Measurements from ENCODE around the gene CAMTA1.

CAMTA1 gene

DNA sequence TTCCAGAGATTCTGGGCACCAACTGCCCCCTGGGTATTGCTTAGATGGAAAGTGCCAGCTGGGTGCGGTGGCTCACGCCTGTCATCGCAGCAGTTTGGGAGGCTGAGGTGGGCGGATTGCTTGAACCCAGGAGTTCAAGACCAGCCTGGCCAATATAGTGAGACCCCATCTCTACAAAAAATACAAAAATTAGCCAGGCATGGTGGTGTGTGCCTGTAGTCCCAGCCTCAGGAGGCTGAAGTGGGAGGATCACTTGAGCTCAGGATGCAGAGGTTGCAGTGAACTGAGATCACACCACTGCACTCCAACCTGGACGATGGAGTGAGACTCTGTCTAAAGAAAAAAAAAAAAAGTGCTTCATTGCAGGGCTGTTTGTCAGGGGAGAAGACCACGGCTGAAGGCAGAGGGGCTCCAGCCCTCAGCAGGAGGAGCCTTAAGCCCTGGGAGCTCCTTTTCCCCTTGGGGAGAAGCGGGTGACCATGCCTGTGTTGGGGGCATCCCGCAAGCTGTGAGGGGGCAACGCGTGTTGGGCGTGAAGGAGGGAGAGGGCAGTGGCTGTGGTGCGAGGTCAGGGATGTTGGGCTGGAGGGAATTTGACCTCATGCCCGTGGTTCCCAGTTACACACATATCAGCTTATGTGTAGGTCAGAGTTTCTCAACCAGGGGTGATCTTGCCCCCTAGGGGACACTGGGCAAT lies 854.3 kb downstream of the CAMTA1 start:
- no peak for DNase-seq

DNA sequence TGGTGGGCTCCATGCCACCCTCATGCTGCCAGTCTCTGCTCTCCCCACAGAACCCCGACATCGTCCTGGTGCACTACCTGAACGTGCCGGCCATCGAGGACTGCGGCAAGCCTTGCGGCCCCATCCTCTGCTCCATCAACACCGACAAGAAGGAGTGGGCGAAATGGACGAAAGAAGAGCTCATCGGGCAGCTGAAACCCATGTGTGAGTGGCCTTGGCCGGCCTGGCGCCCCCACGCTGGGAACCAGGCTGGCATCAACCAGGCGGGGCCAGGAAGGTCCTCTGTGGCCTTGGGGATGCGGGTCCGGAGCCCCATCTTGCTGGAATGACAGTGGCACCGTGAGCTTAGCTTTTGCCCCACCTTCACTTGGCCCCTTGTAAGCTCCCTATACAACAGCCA lies 855.1 kb downstream of the CAMTA1 start:
- DNase-seq, result no peak

DNA sequence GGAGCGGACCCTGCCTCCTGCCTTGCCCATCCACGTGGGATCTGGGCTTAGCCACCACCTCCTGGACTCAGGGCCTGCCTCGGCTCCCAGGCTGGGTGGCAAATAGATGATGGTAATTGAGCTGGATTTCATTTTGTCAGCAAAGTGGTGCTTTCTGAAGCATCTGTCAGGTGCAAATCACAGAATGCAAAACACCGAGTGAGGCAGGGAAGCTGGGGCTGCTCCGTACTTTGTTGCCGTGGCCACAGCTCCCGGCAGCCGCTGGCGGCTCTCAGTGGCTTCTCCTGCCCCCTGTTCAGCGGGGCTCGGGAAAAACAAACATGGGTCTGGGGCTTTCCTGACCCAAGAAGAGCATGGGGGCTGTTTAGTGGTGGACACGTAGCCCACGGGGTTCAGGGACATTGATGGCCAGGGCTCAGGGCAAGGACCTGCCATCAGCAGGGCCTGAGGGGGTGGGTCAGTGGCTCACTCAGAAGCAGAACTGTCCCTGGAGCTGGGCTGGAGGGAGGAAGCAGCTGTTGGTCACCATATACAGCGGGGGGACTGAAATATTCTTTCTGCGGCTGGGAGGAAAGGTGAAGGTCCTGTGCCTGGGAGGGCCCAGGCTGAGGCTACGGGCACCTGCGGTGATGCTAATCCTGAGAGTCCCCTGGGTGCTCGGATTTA lies 855.8 kb downstream of the CAMTA1 start:
- DNase-seq, result no peak

DNA sequence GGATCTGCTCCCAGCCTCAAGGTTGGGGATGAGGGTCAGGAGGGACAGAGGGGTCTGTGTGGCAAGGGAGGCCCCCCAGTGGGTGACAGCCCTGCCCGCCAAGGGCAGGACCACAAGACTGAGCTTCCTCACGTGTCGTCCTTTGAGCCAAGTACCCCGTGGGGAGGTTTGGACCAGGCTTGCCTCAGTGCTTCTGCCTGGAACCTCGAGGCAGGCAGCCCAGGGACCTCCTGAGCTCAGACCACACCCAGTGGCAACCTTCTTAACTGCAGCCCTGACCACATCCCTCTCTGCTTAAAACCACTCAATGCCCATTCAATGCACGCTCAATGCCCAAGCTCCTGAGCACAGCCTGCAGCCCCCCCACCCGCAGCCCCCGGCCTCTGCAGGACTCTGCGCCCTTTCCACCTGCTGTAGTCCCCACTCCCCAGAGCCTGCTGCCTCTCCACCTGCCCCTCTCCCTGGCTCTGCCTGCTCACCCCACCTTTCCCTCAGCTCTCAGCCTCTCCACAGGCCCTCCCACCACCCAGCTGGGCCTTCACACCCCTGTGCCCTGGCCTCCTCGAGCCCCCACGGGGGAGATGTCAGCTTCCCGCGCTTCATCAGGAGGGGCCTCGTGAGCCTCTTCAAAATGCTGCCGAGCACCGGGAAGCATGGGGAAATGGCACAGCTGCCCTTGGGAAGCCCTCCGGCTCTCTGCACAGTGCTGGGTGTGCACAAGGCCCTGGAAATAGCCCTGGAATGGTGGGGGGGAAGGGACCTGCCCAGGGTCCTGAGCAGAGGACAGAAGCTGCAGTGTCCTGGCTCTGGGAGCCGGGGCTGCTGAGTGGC lies 856.5 kb downstream of the CAMTA1 start:
- DNase-seq, result no peak

DNA sequence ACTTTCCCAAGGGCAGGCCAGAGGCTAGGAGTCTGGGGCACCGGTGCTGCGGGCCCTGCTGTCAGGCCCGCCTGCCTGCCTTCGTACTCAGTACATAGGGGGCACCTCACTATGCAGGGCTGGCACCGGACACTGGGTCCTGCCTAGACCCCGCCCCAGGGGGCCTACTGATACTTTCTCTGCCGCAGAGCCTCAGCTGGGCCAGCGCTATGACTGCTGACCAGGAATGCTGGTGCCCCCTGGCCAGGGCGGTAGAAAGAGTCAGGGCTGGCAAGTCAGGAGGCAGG lies 857.1 kb downstream of the CAMTA1 start:
- no peak for DNase-seq

DNA sequence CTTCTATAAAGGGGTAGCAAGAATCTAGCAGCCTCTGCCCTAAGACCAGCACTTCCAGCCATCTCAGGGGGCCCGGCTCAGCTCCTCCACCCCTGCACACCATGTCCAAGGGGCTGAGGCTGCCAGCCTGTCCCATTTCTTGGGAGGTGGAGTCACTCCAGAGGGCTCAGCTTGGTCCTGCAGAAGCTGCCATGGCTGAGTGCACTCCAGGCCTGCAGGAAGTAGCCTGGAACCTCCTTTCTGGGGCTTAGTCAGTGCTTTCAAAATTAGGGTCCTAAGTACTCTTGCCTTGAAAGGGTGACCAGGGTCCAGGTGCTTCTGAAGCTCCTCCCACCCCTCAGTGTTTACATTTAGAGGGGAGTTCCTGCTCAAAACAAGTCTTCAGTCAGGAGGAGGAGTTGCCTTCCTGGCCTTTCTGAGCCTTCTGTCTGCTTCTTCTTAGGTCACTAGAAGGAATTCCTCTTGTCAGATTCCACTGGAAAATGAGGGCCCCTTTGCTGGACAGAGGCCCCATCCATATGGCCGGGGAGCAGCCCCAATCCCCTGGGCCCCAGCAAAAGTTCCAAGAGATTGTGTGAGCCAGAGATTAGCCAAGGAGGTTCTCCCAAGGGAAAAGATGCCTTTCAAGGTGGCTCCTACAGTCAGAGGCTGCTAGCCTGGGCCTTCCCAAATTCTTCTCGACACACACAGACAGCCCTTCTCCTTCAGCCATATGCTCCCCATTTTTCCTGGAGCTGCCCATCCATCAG lies 857.7 kb downstream of the CAMTA1 start:
- no peak for DNase-seq

DNA sequence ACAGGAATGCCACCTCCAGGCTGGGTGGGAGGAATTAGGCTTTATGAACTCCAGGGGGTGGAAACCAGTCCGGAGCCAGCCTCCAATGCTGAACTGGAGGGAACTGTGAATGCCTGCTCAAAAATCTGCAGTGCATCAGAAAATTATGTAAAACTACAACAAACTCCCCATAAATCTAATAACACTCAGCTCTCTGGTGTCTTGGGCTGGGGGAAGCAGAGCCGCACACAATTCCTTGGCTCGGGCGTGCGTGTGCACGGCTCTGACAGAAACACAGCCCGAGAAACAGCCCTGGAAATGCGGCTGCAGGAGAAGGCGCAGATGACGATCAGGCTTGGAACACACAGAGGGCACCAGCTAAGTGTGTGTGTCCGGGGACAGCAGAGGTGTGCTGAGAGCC lies 858.3 kb downstream of the CAMTA1 start:
- DNase-seq, result peak; percentile 57

DNA sequence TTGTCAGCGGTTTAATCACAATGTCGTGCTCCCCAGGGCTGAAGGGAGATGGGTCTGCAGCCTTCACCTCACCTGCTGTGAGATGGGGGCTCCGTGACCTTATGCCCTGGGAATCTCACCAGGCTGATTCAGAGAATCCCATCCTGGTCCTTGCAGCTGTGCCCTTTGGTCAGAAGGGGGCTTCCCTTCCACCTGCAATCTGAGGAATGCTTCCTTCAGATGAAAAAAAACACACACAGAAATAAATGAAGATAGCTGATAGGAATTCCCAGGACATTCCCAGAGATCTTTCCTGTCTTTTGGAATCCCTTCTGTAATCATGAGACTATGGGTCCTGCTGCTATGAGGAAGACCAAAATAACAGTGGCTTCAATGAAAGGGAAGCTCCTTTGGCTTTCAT lies 858.8 kb downstream of the CAMTA1 start:
- no peak for DNase-seq

DNA sequence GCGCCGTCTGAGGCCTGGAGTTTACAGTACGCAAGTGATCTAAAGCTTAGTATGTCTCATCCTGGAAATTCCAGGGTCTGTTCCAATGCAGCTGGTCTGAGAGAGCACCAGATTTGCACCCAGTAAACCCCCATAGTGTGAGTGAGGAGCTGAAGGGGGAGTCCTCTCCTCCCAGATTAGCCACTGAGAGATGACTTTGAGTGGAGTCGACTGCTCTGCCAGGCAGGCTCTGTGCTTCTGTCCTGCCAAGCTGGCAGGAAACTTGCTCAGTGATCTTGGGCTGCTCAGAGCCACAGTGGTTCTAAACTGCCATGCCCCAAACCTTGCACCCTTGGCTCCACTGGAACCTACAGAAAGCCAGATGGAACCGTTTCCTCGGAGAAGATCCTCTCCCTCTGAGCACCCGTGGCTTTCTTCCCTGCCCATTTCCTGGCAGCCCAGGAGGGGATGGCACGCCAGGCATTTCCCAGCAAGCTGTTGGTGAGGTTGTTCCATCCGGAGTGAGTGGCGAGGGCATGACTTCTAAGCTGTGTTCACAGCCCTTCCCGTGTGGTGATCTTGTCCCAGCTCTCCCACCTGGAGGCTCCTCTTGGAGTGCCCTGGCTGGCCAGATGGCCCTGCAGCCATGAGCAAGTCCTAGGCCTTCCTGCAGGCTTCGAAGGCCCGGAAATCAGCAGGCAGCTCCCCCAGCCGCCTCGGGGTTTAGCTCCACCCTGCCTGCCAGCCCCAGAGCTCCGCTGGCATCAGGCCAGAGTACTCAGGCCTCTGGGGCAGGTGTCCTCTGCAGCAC lies 859.9 kb downstream of the CAMTA1 start:
- no peak for DNase-seq

DNA sequence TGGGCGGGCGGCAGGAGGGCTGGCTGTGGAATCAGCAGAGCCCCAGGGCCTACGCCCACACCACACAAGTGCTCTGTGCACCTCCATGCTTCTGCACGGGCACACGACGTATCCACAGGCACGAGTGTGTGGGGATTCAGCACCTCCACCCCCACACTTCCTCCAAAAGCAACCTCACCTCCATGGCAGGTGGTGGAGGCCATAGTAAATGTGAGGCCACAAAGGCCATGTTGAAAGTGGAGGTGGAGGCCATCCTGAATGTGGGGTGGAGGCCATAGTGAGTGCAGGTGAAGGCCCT lies 860.4 kb downstream of the CAMTA1 start:
- no peak for DNase-seq

DNA sequence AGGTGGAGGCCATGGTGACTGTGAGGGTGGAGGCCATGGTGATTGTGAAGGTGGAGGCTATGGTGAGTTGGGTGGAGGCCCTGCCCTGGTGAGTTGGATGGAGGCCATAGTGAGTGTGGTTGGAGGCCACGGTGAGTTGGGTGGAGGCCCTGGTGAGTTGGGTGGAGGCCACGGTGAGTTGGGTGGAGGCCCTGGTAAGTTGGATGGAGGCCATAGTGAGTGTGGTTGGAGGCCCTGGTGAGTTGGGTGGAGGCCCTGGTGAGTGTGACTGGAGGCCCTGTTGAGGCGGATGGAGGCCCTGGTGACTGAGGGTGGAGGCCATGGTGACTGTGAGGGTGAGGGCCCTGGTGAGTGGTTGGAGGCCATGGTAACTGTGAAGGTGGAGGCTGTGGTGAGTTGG lies 860.9 kb downstream of the CAMTA1 start:
- DNase-seq, result no peak

DNA sequence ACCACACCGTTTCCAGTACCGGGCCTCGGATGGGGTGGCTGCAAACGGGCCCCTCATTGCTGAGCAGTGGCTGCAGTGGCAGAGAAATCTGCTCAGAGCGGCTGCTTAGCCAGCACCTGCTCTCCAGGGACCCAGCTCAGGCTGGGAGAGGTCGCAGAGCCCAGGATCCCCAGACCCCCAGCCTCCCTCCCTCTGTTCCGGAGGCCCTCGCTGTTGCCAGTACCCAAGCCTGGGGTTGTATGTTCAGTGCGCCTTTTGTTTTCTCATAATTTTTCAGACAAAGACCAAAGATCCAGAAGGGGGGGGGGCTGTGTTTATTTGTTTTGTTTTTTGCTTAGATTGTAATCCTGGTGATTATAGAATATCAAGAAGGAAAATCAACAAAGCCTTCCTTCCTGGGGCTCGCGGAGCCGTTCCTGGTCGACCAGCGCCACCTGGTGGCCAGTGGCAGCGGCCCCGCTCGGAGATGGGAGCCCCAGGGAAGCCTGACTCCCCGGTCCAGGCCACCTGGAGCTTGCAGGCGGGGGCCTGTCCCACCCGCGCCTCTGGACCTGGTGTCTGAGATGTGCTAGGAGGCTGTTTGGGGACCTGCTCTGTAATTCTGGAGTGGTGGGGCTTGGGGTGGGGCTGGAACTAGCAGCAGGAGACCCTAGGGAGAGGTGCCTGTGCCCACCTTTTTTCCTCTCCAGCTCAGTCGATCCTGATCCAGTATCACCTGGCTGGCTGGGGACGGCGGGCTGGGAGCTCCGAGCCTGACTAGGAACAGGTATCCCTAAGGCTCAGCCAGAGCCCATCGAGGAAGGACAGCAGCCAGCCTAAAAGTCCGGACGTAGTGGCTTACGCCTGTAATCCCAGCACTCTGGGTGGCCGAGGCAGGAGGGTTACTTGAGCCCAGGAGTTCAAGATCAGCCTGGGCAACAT lies 862.0 kb downstream of the CAMTA1 start:
- DNase-seq, result peak; percentile 83

DNA sequence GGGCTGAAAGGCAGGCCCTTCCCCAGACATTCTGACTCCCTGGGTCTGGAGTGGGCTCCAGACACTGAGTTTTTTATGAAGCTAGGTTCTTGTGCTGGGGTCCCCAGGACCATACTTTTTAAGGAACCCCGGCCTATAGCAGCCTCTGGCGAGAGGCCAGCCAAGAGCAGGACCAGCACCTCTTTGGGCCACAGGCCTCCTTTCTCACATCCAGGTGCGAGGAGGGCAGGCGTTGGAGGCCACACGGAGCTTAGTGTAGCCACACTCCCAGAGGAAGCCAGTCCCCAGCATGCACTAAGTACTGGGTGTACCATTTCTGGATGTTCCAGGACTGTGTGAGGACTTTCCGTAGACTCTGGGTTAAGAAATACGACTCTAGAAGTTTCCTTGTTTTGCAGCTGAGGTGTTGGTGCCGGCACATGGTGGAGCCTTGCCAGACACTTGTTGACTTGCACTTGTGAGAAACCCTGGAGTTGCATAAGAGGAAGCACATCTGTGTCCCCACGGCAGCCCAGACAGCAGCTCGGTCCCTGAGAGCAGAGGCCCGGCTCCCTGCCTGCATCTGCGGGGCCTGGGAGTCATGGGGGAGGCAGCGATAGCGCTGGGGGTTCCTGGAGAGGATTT lies 863.6 kb downstream of the CAMTA1 start:
- no peak for DNase-seq

DNA sequence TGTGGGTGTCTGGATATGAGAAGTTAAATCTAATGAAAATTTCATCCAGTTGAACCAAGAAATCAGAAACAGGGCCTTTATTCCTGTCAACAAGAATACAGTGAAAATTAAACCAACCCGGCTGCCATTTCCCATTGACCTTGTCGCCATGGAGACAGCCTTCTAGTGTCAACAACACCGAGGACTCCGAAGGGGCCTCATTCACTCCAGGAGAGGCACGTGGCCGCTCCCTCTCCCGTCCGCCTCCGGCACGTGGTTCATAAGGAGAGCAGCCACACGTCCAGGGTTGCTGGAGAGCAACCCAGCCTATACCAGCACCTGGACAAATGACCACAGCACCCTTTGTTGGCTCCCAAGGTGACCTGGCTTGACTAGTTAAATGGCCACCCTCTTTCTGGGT lies 865.5 kb downstream of the CAMTA1 start:
- no peak for DNase-seq

DNA sequence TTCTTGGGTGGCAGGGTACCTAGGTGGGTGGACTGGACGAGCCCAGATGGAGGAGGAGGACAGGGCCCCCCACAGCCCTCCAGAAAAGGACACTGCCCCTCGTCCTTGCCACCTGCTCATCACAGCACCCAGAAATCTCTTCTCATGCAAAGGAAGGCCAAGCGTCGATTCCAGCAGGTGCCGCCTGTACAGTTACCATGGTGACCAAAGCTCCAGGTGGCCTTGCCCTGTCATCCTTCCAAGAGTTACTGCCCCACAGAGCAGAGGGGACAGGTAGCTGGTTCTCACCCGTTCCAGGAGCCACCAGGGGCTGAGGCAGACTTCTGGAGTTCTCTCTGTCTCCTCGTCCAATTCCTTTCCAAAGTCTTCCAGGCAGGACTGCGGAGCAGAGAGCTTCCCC lies 865.9 kb downstream of the CAMTA1 start:
- no peak for DNase-seq

DNA sequence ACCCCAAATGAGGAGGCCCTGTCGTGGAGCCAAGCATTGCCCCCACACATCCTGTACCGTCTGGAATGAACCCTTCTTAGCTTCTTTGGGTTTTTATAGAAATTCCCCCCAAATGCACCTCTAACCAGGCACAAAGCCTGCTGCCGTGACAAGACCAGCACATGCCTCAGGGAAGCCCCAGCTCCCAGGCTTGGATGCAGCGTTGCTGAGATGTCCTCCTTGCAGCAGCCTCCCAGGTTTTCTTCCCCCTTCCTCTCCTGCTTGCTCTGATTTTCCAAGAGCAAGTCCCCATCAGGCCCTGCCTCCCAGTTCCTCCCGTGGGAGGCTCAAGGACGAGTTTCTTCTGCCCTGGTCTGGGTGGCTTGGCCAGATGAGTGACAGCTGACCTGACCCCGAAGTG lies 866.8 kb downstream of the CAMTA1 start:
- DNase-seq, result no peak

DNA sequence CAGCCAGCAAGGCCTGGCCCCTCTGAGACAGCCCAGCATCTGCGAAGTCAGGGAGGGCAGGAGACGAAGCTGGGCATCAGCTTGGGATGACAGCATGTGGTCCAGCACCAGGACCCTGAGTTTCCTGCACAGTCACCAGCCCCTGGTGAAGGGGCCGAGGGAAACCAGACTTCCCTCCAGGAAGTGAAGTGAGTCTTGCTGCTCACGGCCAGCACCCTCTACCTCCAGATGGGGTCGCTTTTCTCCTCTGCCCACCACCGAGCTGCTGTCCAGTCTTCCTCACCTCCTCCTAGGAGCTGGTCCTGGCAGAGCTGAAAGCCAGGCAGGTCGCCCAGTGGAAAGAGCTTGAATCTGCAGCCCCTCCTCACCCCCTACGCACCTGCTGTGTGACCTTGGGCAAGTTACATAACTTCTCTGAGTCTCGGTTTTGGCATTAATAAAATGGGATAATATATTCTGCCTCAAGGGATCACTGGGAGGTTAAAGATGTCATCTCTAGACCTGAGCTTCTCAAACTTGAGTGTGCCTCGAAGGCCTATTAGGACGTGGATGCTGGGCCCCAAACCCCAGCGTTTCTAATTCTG lies 867.4 kb downstream of the CAMTA1 start:
- DNase-seq, result no peak

DNA sequence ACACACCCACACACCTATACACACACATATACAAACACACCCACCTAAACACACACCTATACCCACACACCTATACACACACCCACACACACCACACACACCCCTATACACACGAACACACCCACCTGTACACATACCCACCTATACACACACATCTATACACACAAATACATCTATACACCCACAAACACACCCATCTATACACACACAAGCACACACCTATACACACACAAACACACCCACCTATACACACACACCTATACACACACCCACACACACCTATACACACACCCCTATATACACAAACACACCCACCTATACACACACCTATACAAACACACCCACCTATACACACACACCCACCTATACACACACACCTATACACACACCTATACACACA lies 869.5 kb downstream of the CAMTA1 start:
- no peak for DNase-seq

DNA sequence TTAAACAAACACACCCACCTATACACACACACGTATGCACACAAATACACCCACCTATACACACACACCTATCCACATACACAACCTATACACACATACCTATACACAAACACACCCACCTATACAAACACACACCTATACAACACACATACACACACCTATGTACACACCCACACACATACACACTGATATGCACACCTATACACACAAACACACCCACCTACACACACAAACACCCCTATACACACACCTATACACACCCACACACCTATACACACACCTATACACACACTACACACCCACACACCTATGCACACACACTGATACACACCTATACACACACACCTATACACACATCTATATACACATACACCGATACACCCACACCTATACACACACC lies 870.1 kb downstream of the CAMTA1 start:
- DNase-seq, result no peak

DNA sequence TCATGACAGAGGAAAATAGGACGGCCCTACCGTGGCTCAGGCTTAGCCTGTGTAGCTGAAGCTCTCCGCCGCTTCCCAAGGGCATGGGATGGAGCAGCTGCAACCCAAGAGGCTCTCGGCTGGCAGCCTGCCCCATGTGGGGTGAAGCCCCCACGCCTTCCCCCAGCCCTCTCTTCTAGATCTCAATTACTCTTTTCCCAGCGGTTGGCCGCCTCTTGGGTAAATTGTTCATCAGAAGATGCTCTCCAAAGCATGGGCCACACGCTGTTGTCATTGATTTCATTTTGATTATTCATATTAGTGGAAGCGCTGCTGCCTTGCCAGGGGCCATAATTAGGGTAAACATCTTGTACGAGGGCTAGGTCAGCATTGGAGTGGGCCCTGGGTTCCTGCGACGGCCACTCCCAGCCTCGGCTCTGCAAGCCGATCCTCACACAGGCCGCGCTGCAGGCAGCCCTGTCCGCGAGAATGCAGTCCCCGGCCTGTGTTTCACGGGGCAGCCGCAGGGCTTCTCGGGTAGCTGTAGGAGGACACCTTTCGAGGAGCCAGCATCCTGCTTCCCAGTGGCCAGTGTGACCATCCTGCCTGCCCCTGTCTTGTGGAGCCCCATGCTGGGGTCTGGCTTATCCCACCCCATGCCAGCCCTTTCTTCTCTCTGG lies 871.4 kb downstream of the CAMTA1 start:
- no peak for DNase-seq

Measured in right forelimb (tissue), 1 donor.